Endometrial microvascular endothelial cells (primary cell): ENCODE data around the gene EIPR1. TPM values are rescaled to one million over a fixed set of nuclear protein-coding genes. Genes with fewer than 3 reads are reported as not detected.

ENCODE experiments used
- in situ Hi-C: cut with HindIII; loops from 2 replicates; pipeline ENCODE4 v1.10.0; 2017; ENCODE audit warnings: low sequenced_read_pairs, low pct_unique_long_range_greater_than_20kb; ENCODE audit errors: inconsistent ontology term
- total RNA-seq: library from RNA; depleted of rRNA; stranded (reverse); fragments of >200 nt; gene quantifications from one replicate; pipeline ENCODE4 v1.2.3, GENCODE V29; 2015; ENCODE audit errors: inconsistent ontology term

The EIPR1 gene
- total RNA-seq, 1 donor from 2014 or later: 65.9 TPM

- in situ Hi-C loops: no loop called here
These were observed 197.3 kb downstream of the EIPR1 start for GRCh38 chr2:3180082-3180908.

- in situ Hi-C loops: no loop called here
These were observed 198.0 kb downstream of the EIPR1 start for GRCh38 chr2:3179626-3180025.

GRCh38 chr2:3179208-3179607, 198.4 kb downstream of the EIPR1 start:
- in situ Hi-C loops: no loop called here

GRCh38 chr2:3178578-3179031, 199.0 kb downstream of the EIPR1 start:
- in situ Hi-C loops: no loop called here

- in situ Hi-C loops: no loop called here
These were observed 199.6 kb downstream of the EIPR1 start for GRCh38 chr2:3177891-3178577.

GRCh38 chr2:3176869-3177255, 200.8 kb downstream of the EIPR1 start:
- in situ Hi-C loops: no loop called here

DNA sequence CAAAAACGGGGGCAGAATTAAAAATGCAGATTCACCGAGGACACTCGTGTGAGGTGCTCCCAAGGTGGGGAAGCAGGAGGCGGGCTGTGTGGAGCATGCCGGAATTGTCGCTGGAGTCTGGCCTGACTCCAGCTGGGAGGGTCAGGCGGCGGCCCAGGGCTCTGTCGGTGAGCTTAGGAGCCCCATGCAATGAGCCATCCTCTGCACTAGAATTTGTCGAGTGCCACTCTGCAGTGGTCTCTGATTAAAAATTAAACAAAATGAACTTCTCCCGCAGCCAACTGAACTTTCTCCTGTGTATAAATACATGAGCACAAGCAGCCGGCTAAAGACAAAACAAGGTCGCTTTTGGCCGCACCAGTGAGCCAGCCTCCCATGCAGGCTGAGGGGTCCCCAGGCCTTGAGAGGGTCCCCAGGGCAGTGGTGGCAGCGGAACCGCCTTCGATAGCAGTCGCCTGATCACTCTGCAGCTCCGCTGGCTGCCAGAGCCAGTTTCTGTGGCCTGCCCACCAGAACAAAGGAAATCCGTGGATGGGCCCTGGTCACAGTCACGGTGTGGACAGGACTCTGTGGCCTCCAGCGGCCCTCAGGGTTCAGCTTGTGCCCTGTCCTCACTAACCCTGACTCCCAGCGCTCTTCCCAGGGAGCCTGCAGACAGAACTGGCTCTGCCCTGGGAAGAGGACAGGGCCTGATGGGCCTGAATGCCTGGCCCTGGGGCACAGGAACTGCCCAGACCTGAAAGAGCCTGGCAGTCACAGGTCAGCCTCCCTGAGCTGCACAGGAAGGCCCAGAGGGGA, 201.3 kb downstream of the EIPR1 start:
- in situ Hi-C loops: no loop called here

DNA sequence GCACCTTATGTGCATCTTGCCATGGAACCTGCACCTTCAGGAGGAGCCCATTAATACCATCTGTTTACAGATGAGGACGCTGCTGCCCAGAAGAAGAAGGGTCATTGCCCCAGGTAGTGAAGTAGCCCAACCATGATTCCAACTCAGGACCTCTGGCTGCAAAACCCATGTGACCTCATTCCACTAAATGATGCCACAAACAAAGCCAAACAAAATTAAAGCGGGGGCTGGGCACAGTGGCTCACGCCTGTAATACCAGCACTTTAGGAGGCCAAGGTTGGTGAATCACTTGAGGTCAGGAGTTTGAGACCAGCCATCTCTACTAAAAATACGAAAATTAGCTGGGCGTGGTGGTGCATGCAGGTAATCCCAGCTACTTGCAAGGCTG, 202.1 kb downstream of the EIPR1 start:
- in situ Hi-C loops: no loop called here

DNA sequence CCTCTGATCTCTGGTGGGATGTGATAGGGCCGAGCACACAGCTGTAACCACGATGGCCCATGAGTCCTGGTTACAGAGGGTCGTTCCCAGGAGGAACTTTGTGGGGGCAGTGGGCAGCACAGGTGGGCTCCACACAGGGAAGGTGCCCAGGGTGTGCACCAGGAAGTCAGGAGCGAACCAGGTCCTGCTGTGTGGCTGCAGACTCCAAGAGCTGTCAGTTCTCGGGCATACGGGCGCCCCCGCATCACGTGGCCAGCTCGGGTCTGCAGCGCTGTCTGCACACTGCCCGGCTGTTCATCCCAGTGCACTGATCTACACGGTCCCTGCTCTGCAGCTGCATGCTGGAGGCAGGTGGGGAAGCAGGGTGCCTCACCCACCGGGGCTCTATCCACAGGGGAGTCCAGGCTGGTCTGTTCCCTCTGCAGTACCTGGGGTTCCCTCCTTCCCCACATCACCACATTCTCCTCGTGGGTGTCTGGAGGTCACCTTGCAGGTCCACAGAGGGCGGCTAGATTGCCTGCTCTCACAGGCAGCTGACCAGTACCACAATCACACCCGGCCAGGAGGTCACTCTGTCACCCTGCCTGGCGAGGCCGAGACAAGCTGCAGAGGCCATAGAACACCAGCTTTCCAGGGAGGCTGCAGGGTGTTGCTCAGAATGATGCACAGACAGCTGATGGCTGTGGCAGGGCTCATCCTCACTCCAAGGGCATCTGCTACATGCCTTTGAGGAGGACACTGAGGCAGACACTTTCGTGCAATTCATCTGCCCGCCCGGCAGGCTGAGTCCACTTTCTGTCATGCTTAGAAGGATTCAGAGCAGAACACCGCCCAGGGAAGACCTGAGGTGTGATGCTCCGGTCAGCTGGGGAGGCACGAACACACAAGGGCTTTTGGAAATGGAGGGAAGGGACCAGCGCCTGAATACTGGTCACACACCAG, 202.7 kb downstream of the EIPR1 start:
- in situ Hi-C loops: no loop called here

DNA sequence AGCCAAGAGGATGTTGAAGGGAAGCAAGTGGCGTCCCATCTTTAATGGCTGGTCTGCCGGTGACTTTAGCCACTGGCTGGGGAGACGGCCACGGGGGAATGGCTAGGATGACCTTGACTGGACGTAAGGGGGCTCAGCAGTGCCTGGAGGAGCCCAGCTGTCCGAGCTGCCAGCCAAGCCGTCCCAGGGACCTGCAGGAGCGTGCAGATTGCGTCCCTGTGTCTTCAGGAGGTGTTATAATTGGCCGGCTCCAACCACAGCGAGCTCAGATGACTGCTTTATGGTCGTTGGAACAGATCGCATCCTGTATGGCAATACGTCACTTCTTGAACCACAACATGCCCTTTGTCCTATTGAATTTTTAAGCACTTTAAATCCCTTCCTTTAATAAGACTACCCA, 204.6 kb downstream of the EIPR1 start:
- in situ Hi-C loops: no loop called here

DNA sequence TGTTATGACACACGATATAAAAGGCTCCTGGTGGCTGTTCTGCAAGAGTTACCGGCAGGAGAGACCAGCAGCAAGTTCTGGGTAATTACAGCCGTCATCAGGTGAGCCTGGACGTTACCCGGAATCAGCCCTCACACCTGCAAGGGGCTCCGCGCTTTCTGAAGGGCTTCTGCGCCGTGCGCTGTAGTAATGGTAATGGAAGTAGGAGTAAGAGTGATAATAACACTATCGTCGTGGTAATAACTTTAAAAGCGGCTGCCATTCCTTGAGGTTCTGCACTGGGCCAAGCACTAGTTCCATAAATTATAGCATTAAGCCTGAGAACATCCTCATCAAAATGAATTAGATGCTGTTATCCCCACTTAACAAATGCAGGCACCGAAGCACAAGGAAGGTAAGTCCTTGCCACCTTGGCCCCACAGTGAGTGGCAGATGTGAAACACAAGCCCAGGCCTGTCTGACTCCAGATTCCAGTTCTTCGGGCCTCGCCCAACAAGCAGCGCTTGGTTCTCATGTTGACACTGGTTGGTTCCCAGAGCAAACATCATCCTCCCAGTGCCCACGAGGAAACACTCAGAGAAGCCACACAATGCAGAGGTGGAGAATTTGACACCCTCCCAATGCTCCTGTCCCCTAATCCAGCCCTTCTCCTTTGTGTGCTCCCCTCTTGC, 205.2 kb downstream of the EIPR1 start:
- in situ Hi-C loops: no loop called here

GRCh38 chr2:3171564-3172264, 205.9 kb downstream of the EIPR1 start:
- in situ Hi-C loops: no loop called here

GRCh38 chr2:3170792-3171455, 206.7 kb downstream of the EIPR1 start:
- in situ Hi-C loops: no loop called here

- in situ Hi-C loops: no loop called here
These were observed 208.3 kb downstream of the EIPR1 start for GRCh38 chr2:3169106-3169870.

GRCh38 chr2:3168230-3168891, 209.3 kb downstream of the EIPR1 start:
- in situ Hi-C loops: no loop called here

DNA sequence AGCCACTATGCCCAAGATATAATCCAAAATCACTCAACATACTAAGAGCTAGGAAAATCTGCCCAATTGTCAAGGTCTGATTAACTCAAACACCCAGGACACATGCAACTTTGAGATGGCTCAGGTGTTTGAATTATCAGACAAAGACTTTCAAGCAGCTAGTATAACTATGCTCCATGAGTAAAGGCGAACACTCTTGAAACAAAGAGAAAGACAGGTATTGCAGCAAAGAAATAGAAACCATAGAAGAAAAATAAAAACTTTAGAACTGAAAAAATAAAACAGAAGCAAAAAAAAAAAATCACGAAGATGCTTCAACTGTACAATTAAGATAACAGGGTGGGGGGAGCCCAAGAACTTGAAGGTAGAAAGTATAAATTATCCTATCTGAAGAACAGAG, 214.2 kb downstream of the EIPR1 start:
- in situ Hi-C loops: no loop called here
